Heart left ventricle (tissue), 16 donors: Measurements from ENCODE around the gene SLCO6A1. TPM values are rescaled to one million over a fixed set of nuclear protein-coding genes. Genes with fewer than 3 reads are reported as not detected.

Source experiments
- ATAC-seq, 4 donors: fragments of 200-7000 bp; cut with Tn5 transposase; one replicate each; pipeline ENCODE4 v1.9.1; 2020 to 2022; ENCODE audit warnings: moderate library complexity in 4 of 4, mild to moderate bottlenecking in 3 of 4, moderate number of reproducible peaks in 1 of 4
- DNase-seq, 5 donors: peaks; one replicate each; pipeline ENCODE4 v3.0.0-alpha.2; 2020
- H3K27ac ChIP-seq, 12 donors: fragments of 200-600 bp; sonication (generic) in 4 of 12; one replicate each; pipeline versions ENCODE4 v1.5.0 to v1.8.0; 2016 to 2022; ENCODE audit warnings: mild to moderate bottlenecking in 2 of 12
- H3K27me3 ChIP-seq, 9 donors: fragments of 200-600 bp; sonication (generic) in 2 of 9; one replicate each; pipeline versions ENCODE4 v1.5.1 to v1.8.0; 2016 to 2022; ENCODE audit warnings: mild to moderate bottlenecking in 3 of 9
- H3K36me3 ChIP-seq, 9 donors: fragments of 200-600 bp; sonication (generic) in 2 of 9; one replicate each; pipeline versions ENCODE4 v1.5.0 to v1.8.0; 2018 to 2022; ENCODE audit warnings: mild to moderate bottlenecking in 2 of 9
- H3K4me1 ChIP-seq, 12 donors: fragments of 200-600 bp; sonication (generic) in 4 of 12; one replicate each; pipeline versions ENCODE4 v1.5.0 to v1.8.0; 2016 to 2022; ENCODE audit warnings: mild to moderate bottlenecking in 3 of 12
- H3K4me3 ChIP-seq, 12 donors: fragments of 200-600 bp; sonication (generic) in 4 of 12; one replicate each; pipeline versions ENCODE4 v1.5.0 to v1.8.0; 2017 to 2022; ENCODE audit warnings: mild to moderate bottlenecking in 9 of 12, moderate library complexity in 4 of 12
- H3K9me3 ChIP-seq, 12 donors: fragments of 200-600 bp; sonication (generic) in 4 of 12; one replicate each; pipeline versions ENCODE4 v1.5.0 to v1.8.0; 2016 to 2022; ENCODE audit warnings: mild to moderate bottlenecking in 1 of 12
- POLR2A ChIP-seq, 2 donors: fragments of 450-650 bp; IDR thresholded peaks; one replicate each; pipeline ENCODE4 v1.6.1; 2017; ENCODE audit warnings: antibody characterized with exemption in 2 of 2, mild to moderate bottlenecking in 2 of 2, moderate library complexity in 2 of 2
- WGBS, 4 donors: extraction: QIAGEN DNeasy Blood & Tissue Kit in 2 of 4; methylation state at CpG; one replicate each; pipeline versions ENCODE4 v1.1.5 to v1.1.7; 2013 to 2018; 5-methylcytosine and 5-hydroxymethylcytosine counted together
- intact Hi-C, 10 donors: fragments of 100-400 bp; cut with DNase I; formaldehyde crosslinking; loops; one replicate each; pipeline versions ENCODE4 v1.11.1 to v1.14.2; 2022
- polyA plus RNA-seq, 2 donors: library from polyadenylated mRNA; stranded (reverse); fragments of 200-250 nt; gene quantifications; one replicate each; pipeline ENCODE4 v1.2.3, GENCODE V29; 2013
- total RNA-seq, 9 donors: library from RNA; depleted of rRNA in 2 of 9; stranded (reverse); fragments of >200 nt in 2 of 9; fragmentation: NEBNext Ultra II Directional in 3 of 9; extraction: Animal tissue kit (Norgen Biotek cat#: 25700) in 3 of 9; gene quantifications; one replicate each; pipeline versions ENCODE4 v1.1.0 to v1.2.4, GENCODE V29; 2016 to 2023
- TF ChIP-seq, protein P1 (sequence below), 12 donors: fragments of 200-600 bp; sonication (generic) in 4 of 12; IDR thresholded peaks; one replicate each; pipeline versions ENCODE4 v1.5.0 to v1.8.0; 2018 to 2022; ENCODE audit warnings: antibody characterized with exemption in 12 of 12, mild to moderate bottlenecking in 5 of 12
- donor health status: ischemic (EF 13 %, LVEDD 7.1; RV severe dilation, severe dysfunction).
- donor health status: healthy with polysubstance abuse.
- donor health status: DM: no; HTN: yes; CAD: no.
- donor health status: DM: no; HTN: no; CAD: no.
- donor health status: ischemic (EF 25% LVEDD 6.9; RV normal size, moderate dysfunction).
- donor health status: ischemic (EF 25% LVEDD 5.7; RV mildly dilated, moderate dysfunction).
- donor health status: healthy.
- donor health status: DM: yes; HTN: yes; CAD: no.
- donor health status: ischemic (EF 35%, LVEDD 5.7; RV mildly dilated, moderate dysfunction).
- donor health status: nonischemic (EF 11% LVEDD 7.7; RV severe dilation, severe dysfunction).
- donor health status: DM: yes; HTN: yes; CAD: no.
- donor health status: PGD.
- donor health status: ischemic (EF 29% LVEDD 5.4; RV normal size, mild dysfunction).
- donor health status: nonischemic (EF 23%, LVEDD 6.1; RV moderate dilation, normal function).

The SLCO6A1 gene
- total and polyA plus RNA-seq, 11 donors: not detected

DNA sequence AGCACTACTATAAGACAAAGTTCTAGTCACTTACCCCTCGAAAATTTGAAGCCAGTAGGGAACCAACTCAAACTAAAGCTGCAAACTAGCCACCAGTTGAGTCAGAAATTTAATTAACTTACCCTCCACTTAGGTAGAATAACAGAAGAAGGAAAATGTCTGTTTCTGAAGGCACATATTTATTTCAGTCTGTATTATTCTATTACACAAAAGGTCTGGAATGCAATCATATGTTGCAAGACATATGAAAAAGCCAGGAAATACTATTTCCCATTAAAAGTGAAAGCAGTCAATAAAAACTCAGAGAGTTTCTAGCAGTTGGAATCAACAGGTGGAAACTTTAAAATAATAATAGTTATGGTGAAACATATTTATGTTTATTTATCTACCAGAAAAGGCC, 123.5 kb downstream of the SLCO6A1 start:
- TF ChIP-seq POLR2A (IDR thresholded peaks at IDR 0.05): no peak
- TF ChIP-seq, protein P1, sequence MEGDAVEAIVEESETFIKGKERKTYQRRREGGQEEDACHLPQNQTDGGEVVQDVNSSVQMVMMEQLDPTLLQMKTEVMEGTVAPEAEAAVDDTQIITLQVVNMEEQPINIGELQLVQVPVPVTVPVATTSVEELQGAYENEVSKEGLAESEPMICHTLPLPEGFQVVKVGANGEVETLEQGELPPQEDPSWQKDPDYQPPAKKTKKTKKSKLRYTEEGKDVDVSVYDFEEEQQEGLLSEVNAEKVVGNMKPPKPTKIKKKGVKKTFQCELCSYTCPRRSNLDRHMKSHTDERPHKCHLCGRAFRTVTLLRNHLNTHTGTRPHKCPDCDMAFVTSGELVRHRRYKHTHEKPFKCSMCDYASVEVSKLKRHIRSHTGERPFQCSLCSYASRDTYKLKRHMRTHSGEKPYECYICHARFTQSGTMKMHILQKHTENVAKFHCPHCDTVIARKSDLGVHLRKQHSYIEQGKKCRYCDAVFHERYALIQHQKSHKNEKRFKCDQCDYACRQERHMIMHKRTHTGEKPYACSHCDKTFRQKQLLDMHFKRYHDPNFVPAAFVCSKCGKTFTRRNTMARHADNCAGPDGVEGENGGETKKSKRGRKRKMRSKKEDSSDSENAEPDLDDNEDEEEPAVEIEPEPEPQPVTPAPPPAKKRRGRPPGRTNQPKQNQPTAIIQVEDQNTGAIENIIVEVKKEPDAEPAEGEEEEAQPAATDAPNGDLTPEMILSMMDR (IDR thresholded peaks at IDR 0.05): no peak
- no peak for DNase-seq
- no peaks in the 10 kb centered on the region for H3K4me1 ChIP-seq
- intact Hi-C loops: no loop called here
- no peak for ATAC-seq
- no peak overlapping the region for H3K4me3 ChIP-seq
- no peak overlapping the region for H3K27ac ChIP-seq
- peaks cover 0 to 6% (median 0%) of the 10 kb centered on the region in 12 donors for H3K9me3 ChIP-seq
- no peaks in the 10 kb centered on the region for H3K36me3 ChIP-seq
- 28 to 54% (median 31%) methylated on average over 1 of the region's 1 CpG for WGBS, 4 donors
- H3K27me3 ChIP-seq: no peaks in the 10 kb centered on the region

DNA sequence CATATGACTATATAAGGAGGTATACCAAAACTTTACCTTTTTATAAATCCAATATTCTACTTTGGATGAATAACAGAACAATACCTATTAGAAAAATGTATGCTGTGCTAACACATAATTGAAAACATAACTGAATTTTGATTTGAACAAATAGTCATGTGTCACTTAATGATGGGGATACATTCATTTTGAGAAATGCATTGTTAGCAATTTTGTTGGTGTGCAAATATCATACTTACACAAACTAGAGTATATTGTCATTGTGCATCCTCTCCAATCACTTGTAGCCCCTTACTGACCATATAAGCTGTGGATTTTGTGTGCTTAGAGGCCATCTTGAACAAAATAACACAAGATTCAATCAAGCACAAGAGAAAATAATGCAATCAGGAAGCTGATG, 130.4 kb downstream of the SLCO6A1 start:
- no peak overlapping the region for H3K4me3 ChIP-seq
- intact Hi-C loops: no loop called here
- no peak for ATAC-seq
- no peak for DNase-seq
- no peaks in the 10 kb centered on the region for H3K36me3 ChIP-seq
- H3K4me1 ChIP-seq: no peaks in the 10 kb centered on the region
- H3K9me3 ChIP-seq: no peaks in the 10 kb centered on the region
- H3K27me3 ChIP-seq: no peaks in the 10 kb centered on the region
- no peak for TF ChIP-seq POLR2A (IDR thresholded peaks at IDR 0.05)
- TF ChIP-seq, protein P1 (IDR thresholded peaks at IDR 0.05): no peak
- H3K27ac ChIP-seq: no peak overlapping the region

DNA sequence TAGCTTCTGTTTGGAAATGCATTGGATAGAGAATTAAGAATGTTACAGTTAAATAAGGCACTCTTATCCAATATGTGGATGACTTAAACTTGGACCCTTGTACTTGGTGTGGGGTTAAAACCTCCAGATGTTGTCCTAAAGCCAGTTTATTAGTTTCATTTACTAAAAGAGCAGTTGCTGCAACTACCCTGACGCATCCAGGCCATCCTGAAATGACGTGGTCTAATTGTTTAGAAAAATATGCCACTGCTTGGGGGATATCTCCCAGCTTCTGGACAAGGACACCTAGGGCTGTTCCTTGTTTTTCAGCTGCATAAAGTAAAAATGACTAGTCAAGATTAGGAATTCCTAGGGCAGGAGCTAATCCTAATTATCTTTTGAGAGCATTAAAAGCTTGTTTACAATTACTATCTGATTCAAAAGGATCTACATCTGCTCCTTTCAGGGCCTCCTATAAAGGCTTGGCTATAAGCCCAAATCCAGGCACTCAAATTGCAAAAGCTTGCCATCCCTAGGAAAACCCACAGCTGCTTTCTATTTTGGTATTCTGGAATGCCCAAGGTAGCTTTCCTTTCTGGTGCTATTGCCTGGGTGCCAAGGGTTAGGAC, 157.0 kb downstream of the SLCO6A1 start:
- Histone ChIP-seq H3K27me3 (no peaks in the 10 kb centered on the region), H3K36me3 (no peaks in the 10 kb centered on the region), H3K4me1 (no peaks in the 10 kb centered on the region), H3K4me3 (no peak overlapping the region), H3K9me3 (no peaks in the 10 kb centered on the region), H3K27ac (no peak overlapping the region)
- intact Hi-C loops: no loop called here
- 60 to 68% (median 64%) methylated on average over 2 of the region's 2 CpGs for WGBS, 4 donors
- DNase-seq: no peak
- ATAC-seq: no peak
- no peak for TF ChIP-seq POLR2A (IDR thresholded peaks at IDR 0.05)
- TF ChIP-seq, protein P1 (IDR thresholded peaks at IDR 0.05): no peak

DNA sequence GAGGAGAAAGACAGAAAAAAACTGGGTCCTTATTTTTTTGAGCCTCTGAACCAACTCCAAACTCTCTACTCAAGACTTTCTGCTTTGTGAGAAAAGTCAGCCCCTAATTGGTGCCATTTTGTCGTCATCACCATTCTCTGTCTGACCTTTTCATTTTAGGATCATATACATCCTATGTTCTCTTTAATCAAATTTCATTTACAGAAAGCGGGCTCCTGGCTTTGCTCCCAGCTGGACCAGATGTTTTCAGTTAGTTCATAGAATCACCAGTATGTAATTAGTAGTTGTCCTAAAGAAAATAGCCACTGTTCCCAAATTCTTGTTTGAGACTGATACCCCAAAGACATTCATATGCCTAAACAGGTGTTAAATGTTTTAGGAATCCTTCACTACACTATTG, 174.1 kb downstream of the SLCO6A1 start:
- Histone ChIP-seq H3K27ac (no peak overlapping the region), H3K36me3 (no peaks in the 10 kb centered on the region), H3K9me3 (no peaks in the 10 kb centered on the region), H3K4me1 (no peaks in the 10 kb centered on the region), H3K27me3 (no peaks in the 10 kb centered on the region), H3K4me3 (no peak overlapping the region)
- TF ChIP-seq, protein P1 (IDR thresholded peaks at IDR 0.05): no peak
- no peak for TF ChIP-seq POLR2A (IDR thresholded peaks at IDR 0.05)
- no peak for ATAC-seq
- DNase-seq: no peak
- intact Hi-C loops: no loop called here
- 68 to 72% (median 71%) methylated on average over 2 of the region's 2 CpGs for WGBS, 4 donors

Other genes with a start within 250 kb of the SLCO6A1 start
- under 1 TPM; 0.06 to 0.40 (median 0.16) TPM for gene SLCO4C1, start 202.7 kb downstream of the SLCO6A1 start, total RNA-seq
- gene SLCO4C1, start 202.7 kb downstream of the SLCO6A1 start, polyA plus RNA-seq: under 1 TPM in 1 of 2 donors, not detected in 1; 0.01 TPM